HG03460 (cell line): Measurements from ENCODE around the gene MYBBP1A.

ENCODE experiments used
- ATAC-seq: cut with Tn5 transposase; IDR thresholded peaks from one replicate; pipeline ENCODE4 v1.9.1; 2021; ENCODE audit not compliant: unreplicated experiment

The MYBBP1A gene

GRCh38 chr17:4505187-4505586, 50.0 kb downstream of the MYBBP1A start:
- ATAC-seq: no peak

- no peak for ATAC-seq
Observed at GRCh38 chr17:4504188-4504587, 51.0 kb downstream of the MYBBP1A start.

- no peak for ATAC-seq
Observed at GRCh38 chr17:4503283-4504025, 51.7 kb downstream of the MYBBP1A start.

- ATAC-seq: no peak
Observed at GRCh38 chr17:4502466-4503154, 52.6 kb downstream of the MYBBP1A start.

GRCh38 chr17:4501295-4501949, 53.8 kb downstream of the MYBBP1A start:
- no peak for ATAC-seq

GRCh38 chr17:4500191-4500571, 55.0 kb downstream of the MYBBP1A start:
- ATAC-seq: no peak

GRCh38 chr17:4499431-4500190, 55.6 kb downstream of the MYBBP1A start:
- no peak for ATAC-seq

- no peak for ATAC-seq
Observed at GRCh38 chr17:4498461-4499397, 56.5 kb downstream of the MYBBP1A start, which contains the start of gene SPNS2. Gene SPNS2 (plus strand): TSS chr17:4498881. CDS start chr17:4499048, 167 bp downstream.

- ATAC-seq: no peak
Observed at GRCh38 chr17:4497101-4497824, 57.9 kb downstream of the MYBBP1A start.

GRCh38 chr17:4492721-4493561, 62.2 kb downstream of the MYBBP1A start:
- no peak for ATAC-seq

- ATAC-seq: no peak
Observed at GRCh38 chr17:4490637-4491061, 64.5 kb downstream of the MYBBP1A start.

GRCh38 chr17:4490109-4490591, 65.0 kb downstream of the MYBBP1A start:
- no peak for ATAC-seq

- no peak for ATAC-seq
Observed at GRCh38 chr17:4488989-4489595, 66.1 kb downstream of the MYBBP1A start.
